HL-60 (cell line): Measurements from ENCODE around the gene IMPG2.

ENCODE experiments used
- DNase-seq, 2 experiments: peaks; one replicate each; pipeline ENCODE4 v3.0.0-alpha.2; 2010 to 2020; ENCODE audit warnings: low read depth in 1 of 2, low spot score in 1 of 2
- H3K27ac ChIP-seq: fragments of 250-450 bp; sonication (Bioruptor Pico); replicated peaks from 2 replicates; pipeline ENCODE4 v1.5.1; 2020; ENCODE audit warnings: mild to moderate bottlenecking, moderate library complexity
- H3K27me3 ChIP-seq: fragments of 250-450 bp; sonication (Bioruptor Pico); 2 replicates; pipeline ENCODE4 v1.5.1; 2021; ENCODE audit warnings: mild to moderate bottlenecking, moderate library complexity; ENCODE audit not compliant: insufficient read depth, poor library complexity, severe bottlenecking
- H3K4me3 ChIP-seq: replicated peaks from 2 replicates; pipeline ENCODE4 v1.5.1; 2011; ENCODE audit warnings: mild to moderate bottlenecking, control low read depth, low read length; ENCODE audit not compliant: insufficient read depth
- CTCF ChIP-seq: IDR thresholded peaks from one replicate; pipeline ENCODE4 v1.5.1; 2011; ENCODE audit warnings: low read length, control low read depth, inconsistent platforms; ENCODE audit not compliant: insufficient read depth
- GABPA ChIP-seq: IDR thresholded peaks from 2 replicates; pipeline ENCODE4 v1.6.1; 2012; ENCODE audit warnings: low read depth
- POLR2AphosphoS5 ChIP-seq: IDR thresholded peaks from 2 replicates; pipeline ENCODE4 v1.6.1; 2012; ENCODE audit warnings: low read depth
- SPI1 ChIP-seq: IDR thresholded peaks from 2 replicates; pipeline ENCODE4 v1.6.1; 2012; ENCODE audit warnings: low read depth, mild to moderate bottlenecking, borderline replicate concordance
- TF ChIP-seq, protein P1 (sequence below): IDR thresholded peaks from 2 replicates; pipeline ENCODE4 v1.6.1; 2012; ENCODE audit warnings: low read depth; ENCODE audit not compliant: insufficient replicate concordance

The IMPG2 gene

DNA sequence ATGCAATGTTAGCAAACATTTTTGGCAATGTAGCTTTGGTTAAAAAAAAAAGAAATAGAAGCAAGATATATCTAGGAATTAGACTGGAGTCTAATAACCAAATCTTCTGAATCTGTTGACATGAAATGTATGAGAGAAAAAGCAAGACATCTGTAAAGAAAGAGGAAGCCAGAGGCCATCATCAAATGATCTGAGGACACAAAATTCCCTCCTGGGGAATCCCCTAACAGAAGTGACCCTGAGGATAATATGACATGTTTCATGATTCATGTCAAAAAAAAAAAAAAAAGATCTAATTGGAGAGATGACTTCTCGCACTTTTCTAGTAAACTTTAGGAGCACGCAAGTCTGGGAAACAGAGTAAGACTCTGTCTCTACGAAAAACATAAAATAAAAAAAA, 70.9 kb downstream of the IMPG2 start:
- TF ChIP-seq CTCF (no peak), SPI1 (peak; percentile 9; the same call in 1 of the 2 replicates)
- no peak for DNase-seq
- no peaks in the 10 kb centered on the region for H3K27me3 ChIP-seq
- H3K4me3 ChIP-seq, result no peak overlapping the region
- H3K27ac ChIP-seq, result no peak overlapping the region

DNA sequence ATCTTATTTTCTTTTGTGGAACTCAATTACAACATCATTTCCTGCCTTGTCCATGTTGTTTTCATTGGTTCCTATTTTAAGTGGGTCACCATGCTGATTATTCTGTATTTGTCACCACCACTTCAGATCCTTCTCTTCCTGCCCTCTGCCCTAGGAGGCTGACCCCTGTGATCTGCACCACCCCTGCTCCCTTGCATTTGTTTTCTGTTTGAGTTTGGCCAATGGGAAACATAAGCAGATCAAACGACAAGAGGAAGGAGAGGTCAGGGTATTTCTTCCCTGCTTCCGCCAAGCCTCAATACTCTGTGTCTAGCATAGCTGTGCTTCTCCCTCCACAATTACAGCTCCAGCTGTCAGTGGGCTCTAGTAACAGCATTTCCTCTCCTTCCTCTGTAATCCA, 71.6 kb downstream of the IMPG2 start:
- Histone ChIP-seq H3K4me3 (no peak overlapping the region), H3K27me3 (no peaks in the 10 kb centered on the region), H3K27ac (no peak overlapping the region)
- DNase-seq, result no peak
- TF ChIP-seq POLR2AphosphoS5 (no peak), CTCF (no peak), SPI1 (no peak), GABPA (no peak)
- TF ChIP-seq, protein P1, sequence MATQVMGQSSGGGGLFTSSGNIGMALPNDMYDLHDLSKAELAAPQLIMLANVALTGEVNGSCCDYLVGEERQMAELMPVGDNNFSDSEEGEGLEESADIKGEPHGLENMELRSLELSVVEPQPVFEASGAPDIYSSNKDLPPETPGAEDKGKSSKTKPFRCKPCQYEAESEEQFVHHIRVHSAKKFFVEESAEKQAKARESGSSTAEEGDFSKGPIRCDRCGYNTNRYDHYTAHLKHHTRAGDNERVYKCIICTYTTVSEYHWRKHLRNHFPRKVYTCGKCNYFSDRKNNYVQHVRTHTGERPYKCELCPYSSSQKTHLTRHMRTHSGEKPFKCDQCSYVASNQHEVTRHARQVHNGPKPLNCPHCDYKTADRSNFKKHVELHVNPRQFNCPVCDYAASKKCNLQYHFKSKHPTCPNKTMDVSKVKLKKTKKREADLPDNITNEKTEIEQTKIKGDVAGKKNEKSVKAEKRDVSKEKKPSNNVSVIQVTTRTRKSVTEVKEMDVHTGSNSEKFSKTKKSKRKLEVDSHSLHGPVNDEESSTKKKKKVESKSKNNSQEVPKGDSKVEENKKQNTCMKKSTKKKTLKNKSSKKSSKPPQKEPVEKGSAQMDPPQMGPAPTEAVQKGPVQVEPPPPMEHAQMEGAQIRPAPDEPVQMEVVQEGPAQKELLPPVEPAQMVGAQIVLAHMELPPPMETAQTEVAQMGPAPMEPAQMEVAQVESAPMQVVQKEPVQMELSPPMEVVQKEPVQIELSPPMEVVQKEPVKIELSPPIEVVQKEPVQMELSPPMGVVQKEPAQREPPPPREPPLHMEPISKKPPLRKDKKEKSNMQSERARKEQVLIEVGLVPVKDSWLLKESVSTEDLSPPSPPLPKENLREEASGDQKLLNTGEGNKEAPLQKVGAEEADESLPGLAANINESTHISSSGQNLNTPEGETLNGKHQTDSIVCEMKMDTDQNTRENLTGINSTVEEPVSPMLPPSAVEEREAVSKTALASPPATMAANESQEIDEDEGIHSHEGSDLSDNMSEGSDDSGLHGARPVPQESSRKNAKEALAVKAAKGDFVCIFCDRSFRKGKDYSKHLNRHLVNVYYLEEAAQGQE, result no peak

- Histone ChIP-seq H3K27me3 (no peaks in the 10 kb centered on the region), H3K27ac (no peak overlapping the region), H3K4me3 (no peak overlapping the region)
- no peak for DNase-seq
- TF ChIP-seq CTCF, result no peak
- TF ChIP-seq, protein P1, result no peak
Observed at GRCh38 chr3:101244212-101244575, 76.2 kb downstream of the IMPG2 start.

DNA sequence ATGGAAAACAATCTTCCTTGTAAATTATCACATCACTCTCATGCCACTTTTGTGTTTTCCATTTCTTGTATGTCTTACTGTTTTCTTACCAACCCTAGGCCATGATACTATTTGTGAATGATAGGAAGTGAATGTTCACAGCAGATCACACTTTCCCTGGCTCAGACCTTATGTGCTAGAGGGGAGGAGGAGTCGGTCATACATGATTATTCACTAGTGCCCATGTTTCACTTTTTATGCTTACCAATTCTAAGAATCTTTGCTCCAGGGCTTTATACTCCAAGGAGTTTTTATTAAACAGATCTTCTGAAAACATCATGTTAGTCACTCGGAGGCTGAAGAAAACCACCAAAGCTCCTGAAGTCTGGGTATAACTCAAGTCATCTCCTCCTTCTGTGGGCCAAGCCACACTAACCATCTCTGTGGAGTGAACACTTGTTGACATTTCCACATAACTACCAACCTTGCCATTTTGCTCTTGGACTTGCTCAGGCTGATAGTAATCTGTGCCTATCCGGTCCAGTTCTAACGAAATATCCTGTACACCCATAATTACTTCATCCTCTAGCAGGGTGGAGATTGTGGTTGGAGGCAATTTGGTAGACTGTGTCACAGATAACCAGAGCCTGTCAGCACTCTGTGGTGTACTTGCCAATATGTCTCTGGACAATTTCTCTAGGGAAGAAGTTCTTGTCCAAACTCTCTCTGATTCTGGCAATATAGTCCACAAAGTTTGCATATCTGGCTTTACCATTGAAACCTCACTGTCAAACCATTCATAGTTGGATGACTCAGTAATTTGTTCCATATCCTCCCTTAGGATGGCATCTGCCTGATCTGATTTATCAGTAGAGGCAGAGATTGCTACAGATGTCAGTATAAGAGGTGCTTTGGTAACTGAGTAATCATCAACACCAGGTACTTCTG, 76.8 kb downstream of the IMPG2 start:
- Histone ChIP-seq H3K4me3 (no peak overlapping the region), H3K27ac (no peak overlapping the region), H3K27me3 (no peaks in the 10 kb centered on the region)
- no peak for DNase-seq
- TF ChIP-seq POLR2AphosphoS5, result no peak
